OCI-LY7 (cell line): ENCODE results near the gene MAGIX. TPM values are rescaled to one million over a fixed set of nuclear protein-coding genes. Genes with fewer than 3 reads are reported as not detected.
A peak's percentile ranks its signal among the peaks of the same experiment; 100 is the strongest.

ENCODE experiments used
- BruUV-seq: library from RNA; stranded (reverse); fragments of 400-500 nt; replicated peaks from 2 replicates; lab custom pipeline; 2021; lab: Mats Ljungman, UMichigan
- CTCF ChIA-PET: fragments of 300-600 bp; sonication (Branson Sonifier 250); formaldehyde crosslinking; loops from one replicate; lab custom pipeline; 2022; ENCODE audit warnings: antibody characterized with exemption; ENCODE audit not compliant: unreplicated experiment; lab: Charles Lee
- POLR2A ChIA-PET: fragments of 300-600 bp; sonication (Branson Sonifier 250); formaldehyde crosslinking; loops from one replicate; lab custom pipeline; 2022; ENCODE audit warnings: antibody characterized with exemption; lab: Charles Lee
- DNase-seq: peaks from one replicate; pipeline ENCODE4 v3.0.0-alpha.2; 2015; ENCODE audit warnings: low spot score
- H2AFZ ChIP-seq: fragments of 200-600 bp; sonication (generic), shearing (Covaris generic); 2 replicates; pipeline ENCODE4 v1.6.1; 2014; ENCODE audit warnings: mild to moderate bottlenecking, antibody characterized with exemption, low read length, moderate library complexity
- H3K27ac ChIP-seq: fragments of 200-600 bp; sonication (generic); 2 replicates; pipeline ENCODE4 v1.5.1; 2014; ENCODE audit warnings: mixed run types, low read depth, mild to moderate bottlenecking, moderate library complexity, low read length, inconsistent platforms; ENCODE audit not compliant: poor library complexity, severe bottlenecking
- H3K36me3 ChIP-seq: fragments of 200-600 bp; sonication (generic); 2 replicates; pipeline ENCODE4 v1.6.1; 2014; ENCODE audit warnings: mild to moderate bottlenecking, antibody characterized with exemption, low read length, moderate library complexity, mixed read lengths; ENCODE audit not compliant: insufficient read depth
- H3K4me1 ChIP-seq: fragments of 200-600 bp; sonication (generic); 2 replicates; pipeline ENCODE4 v1.5.1; 2014; ENCODE audit warnings: mild to moderate bottlenecking, low read length; ENCODE audit not compliant: insufficient read depth, poor library complexity, severe bottlenecking
- H3K4me2 ChIP-seq: fragments of 200-600 bp; sonication (generic); 2 replicates; pipeline ENCODE4 v1.6.1; 2014; ENCODE audit warnings: mild to moderate bottlenecking, low read length
- H3K4me3 ChIP-seq: fragments of 200-600 bp; sonication (generic); 2 replicates; pipeline ENCODE4 v1.5.1; 2014; ENCODE audit warnings: mild to moderate bottlenecking, low read depth, low read length; ENCODE audit not compliant: poor library complexity, severe bottlenecking
- H3K79me2 ChIP-seq: fragments of 200-600 bp; sonication (generic); 2 replicates; pipeline ENCODE4 v1.6.1; 2016; ENCODE audit warnings: low read depth, mild to moderate bottlenecking, low read length, moderate library complexity, mixed read lengths; ENCODE audit not compliant: insufficient read depth
- H3K9me2 ChIP-seq: fragments of 200-600 bp; sonication (generic); 2 replicates; pipeline ENCODE4 v1.6.1; 2016; ENCODE audit warnings: mild to moderate bottlenecking, low read length, mixed read lengths; ENCODE audit not compliant: insufficient read depth
- H3K9me3 ChIP-seq: fragments of 200-600 bp; sonication (generic); 2 replicates; pipeline ENCODE4 v1.6.1; 2014; ENCODE audit warnings: mild to moderate bottlenecking, mixed run types, low read length, mixed read lengths
- H4K20me1 ChIP-seq: fragments of 200-600 bp; sonication (generic); 2 replicates; pipeline ENCODE4 v1.6.1; 2014; ENCODE audit warnings: mild to moderate bottlenecking, antibody characterized with exemption, low read length, moderate library complexity, mixed read lengths; ENCODE audit not compliant: insufficient read depth
- CTCF ChIP-seq: fragments of 200-600 bp; sonication (generic); conservative IDR thresholded peaks from 2 replicates; pipeline ENCODE4 v1.5.1; 2014; ENCODE audit warnings: mild to moderate bottlenecking, antibody characterized with exemption, low read length, moderate library complexity, mixed read lengths
- EZH2phosphoT487 ChIP-seq: fragments of 200-600 bp; sonication (generic); IDR thresholded peaks from 2 replicates; pipeline ENCODE4 v1.6.1; 2018; ENCODE audit warnings: low read depth, borderline replicate concordance, mild to moderate bottlenecking, mixed run types, antibody characterized with exemption, low read length, moderate library complexity, mixed read lengths
- intact Hi-C: fragments of 100-400 bp; cut with micrococcal nuclease; formaldehyde crosslinking; loops from one replicate; pipeline ENCODE4 v1.10.0; 2022; ENCODE audit not compliant: unreplicated experiment
- total RNA-seq, 2 experiments: library from RNA; depleted of rRNA in 1 of 2; stranded (reverse); fragments of >200 nt in 1 of 2; shearing (Covaris generic) in 1 of 2; gene quantifications; 2 replicates each; pipeline ENCODE4 v1.2.3, GENCODE V29; 2014 to 2022

The MAGIX gene
- total RNA-seq, 2 experiments from 2014 or later, result 0.85 to 1.7 TPM

- intact Hi-C loops, result no loop called here
- Histone ChIP-seq H3K79me2 (peaks cover 7% of the 10 kb centered on the region; the same call in 1 of the 2 replicates), H3K27ac (no peak overlapping the region), H3K4me2 (no peak overlapping the region), H3K9me3 (no peaks in the 10 kb centered on the region), H2AFZ (no peak overlapping the region), H3K9me2 (no peaks in the 10 kb centered on the region), H3K4me3 (no peak overlapping the region), H4K20me1 (peaks cover 6% of the 10 kb centered on the region; the same call in 1 of the 2 replicates), H3K4me1 (peaks cover 14% of the 10 kb centered on the region), H3K36me3 (peaks cover 50% of the 10 kb centered on the region)
- ChIA-PET POLR2A (no interaction called here), CTCF (no interaction called here)
- DNase-seq, result no peak
- TF ChIP-seq CTCF, result no peak
- TF ChIP-seq EZH2phosphoT487, result no peak
- TSS peak; percentile 94 for BruUV-seq
Measured at GRCh38 chrX:49174723-49175122, 12.2 kb downstream of the MAGIX start.

GRCh38 chrX:49175435-49176274 lies 13.1 kb downstream of the MAGIX start:
- intact Hi-C loops, result no loop called here
- H3K9me3 ChIP-seq, result no peaks in the 10 kb centered on the region
- ChIA-PET POLR2A (no interaction called here), CTCF (no interaction called here)
- BruUV-seq, result no TSS peak
- no peak overlapping the region for H3K4me3 ChIP-seq
- no peaks in the 10 kb centered on the region for H3K9me2 ChIP-seq
- peaks cover 14% of the 10 kb centered on the region for H3K4me1 ChIP-seq
- H3K79me2 ChIP-seq, result peaks cover 7% of the 10 kb centered on the region; the same call in 1 of the 2 replicates
- DNase-seq, result no peak
- peaks cover 6% of the 10 kb centered on the region; the same call in 1 of the 2 replicates for H4K20me1 ChIP-seq
- H3K36me3 ChIP-seq, result peaks cover 55% of the 10 kb centered on the region
- no peak overlapping the region for H3K27ac ChIP-seq
- TF ChIP-seq EZH2phosphoT487, result no peak
- TF ChIP-seq CTCF, result no peak
- no peak overlapping the region for H3K4me2 ChIP-seq
- no peak overlapping the region for H2AFZ ChIP-seq
